CD4-positive, alpha-beta memory T cell (primary cell): ENCODE results near the gene KRTAP12-1. TPM values are rescaled to one million over a fixed set of nuclear protein-coding genes. Genes with fewer than 3 reads are reported as not detected.
"Not testable (repeated sequence)": the region's sequence is repeated elsewhere in the genome, so short reads cannot be mapped to it uniquely, and the experiment has no call there.

Source experiments
- CTCF ChIA-PET: fragments of 350-600 bp; sonication (Branson Sonifier 250); formaldehyde crosslinking; loops from one replicate; lab custom pipeline; 2021; ENCODE audit warnings: inconsistent platforms; ENCODE audit not compliant: partially characterized antibody; lab: Charles Lee
- POLR2A ChIA-PET: fragments of 350-600 bp; sonication (Branson Sonifier 250); formaldehyde crosslinking; loops from one replicate; lab custom pipeline; 2021; ENCODE audit not compliant: partially characterized antibody; lab: Charles Lee
- DNase-seq, 5 donors: peaks; one replicate each; pipeline versions ENCODE4 v3.0.0 to v3.0.0-alpha.2; 2020 to 2022; ENCODE audit warnings: mixed read lengths in 1 of 5
- H3K27ac ChIP-seq: one replicate; pipeline ENCODE4 v1.7.0; 2013; ENCODE audit warnings: low read depth, low read length
- H3K27me3 ChIP-seq: 2 replicates; pipeline ENCODE4 v1.7.0; 2013; ENCODE audit warnings: mild to moderate bottlenecking, low read length, moderate library complexity; ENCODE audit not compliant: insufficient read depth
- H3K36me3 ChIP-seq: 2 replicates; pipeline ENCODE4 v1.7.0; 2013; ENCODE audit warnings: mild to moderate bottlenecking, low read length, moderate library complexity; ENCODE audit not compliant: insufficient read depth
- H3K4me1 ChIP-seq: 2 replicates; pipeline ENCODE4 v1.7.0; 2013; ENCODE audit warnings: mild to moderate bottlenecking, low read length, moderate library complexity; ENCODE audit not compliant: insufficient read depth
- H3K4me3 ChIP-seq, 2 donors: one replicate each; pipeline ENCODE4 v1.7.0; 2013; ENCODE audit warnings: low read length in 2 of 2, mild to moderate bottlenecking in 1 of 2
- H3K9me3 ChIP-seq, 2 donors: one replicate each; pipeline ENCODE4 v1.7.0; 2013; ENCODE audit warnings: low read length in 2 of 2, control low read depth in 1 of 2; ENCODE audit not compliant: control insufficient read depth in 1 of 2
- H3K27ac Mint-ChIP-seq, 7 donors: one replicate each; pipeline ENCODE4 v1.8.0; 2020 to 2021; ENCODE audit warnings: mixed read lengths in 7 of 7, mild to moderate bottlenecking in 6 of 7, inconsistent platforms in 3 of 7, moderate library complexity in 3 of 7
- H3K27me3 Mint-ChIP-seq, 2 donors: one replicate each; pipeline ENCODE4 v1.8.0; 2020 to 2021; ENCODE audit warnings: mixed read lengths in 2 of 2
- H3K36me3 Mint-ChIP-seq, 2 donors: one replicate each; pipeline ENCODE4 v1.8.0; 2020 to 2021; ENCODE audit warnings: mixed read lengths in 2 of 2, inconsistent platforms in 1 of 2, mild to moderate bottlenecking in 1 of 2
- H3K4me1 Mint-ChIP-seq, 4 donors: one replicate each; pipeline ENCODE4 v1.8.0; 2020 to 2021; ENCODE audit warnings: mixed read lengths in 4 of 4, mild to moderate bottlenecking in 1 of 4
- H3K4me3 Mint-ChIP-seq, 8 donors: one replicate each; pipeline ENCODE4 v1.8.0; 2020 to 2021; ENCODE audit warnings: mixed read lengths in 8 of 8, mild to moderate bottlenecking in 7 of 8, moderate library complexity in 6 of 8, inconsistent platforms in 3 of 8
- H3K9me3 Mint-ChIP-seq, 8 donors: one replicate each; pipeline ENCODE4 v1.8.0; 2020 to 2021; ENCODE audit warnings: mixed read lengths in 8 of 8, mild to moderate bottlenecking in 5 of 8, inconsistent platforms in 3 of 8, moderate library complexity in 1 of 8
- intact Hi-C: fragments of 100-400 bp; cut with micrococcal nuclease; formaldehyde crosslinking; loops from one replicate; pipeline ENCODE4 v1.15.1; 2023
- polyA plus RNA-seq, 2 donors: library from polyadenylated mRNA; unstranded; fragments of 300-500 nt; fragmentation: Illumina TruSeq; gene quantifications; one replicate each; pipeline ENCODE4 v1.2.3, GENCODE V29; 2021
- total RNA-seq, 2 experiments: library from RNA; stranded (reverse); gene quantifications; one replicate each; pipeline ENCODE4 v1.2.3, GENCODE V29; 2021

The KRTAP12-1 gene
- total and polyA plus RNA-seq, 4 experiments from 2014 or later, result not detected

DNA sequence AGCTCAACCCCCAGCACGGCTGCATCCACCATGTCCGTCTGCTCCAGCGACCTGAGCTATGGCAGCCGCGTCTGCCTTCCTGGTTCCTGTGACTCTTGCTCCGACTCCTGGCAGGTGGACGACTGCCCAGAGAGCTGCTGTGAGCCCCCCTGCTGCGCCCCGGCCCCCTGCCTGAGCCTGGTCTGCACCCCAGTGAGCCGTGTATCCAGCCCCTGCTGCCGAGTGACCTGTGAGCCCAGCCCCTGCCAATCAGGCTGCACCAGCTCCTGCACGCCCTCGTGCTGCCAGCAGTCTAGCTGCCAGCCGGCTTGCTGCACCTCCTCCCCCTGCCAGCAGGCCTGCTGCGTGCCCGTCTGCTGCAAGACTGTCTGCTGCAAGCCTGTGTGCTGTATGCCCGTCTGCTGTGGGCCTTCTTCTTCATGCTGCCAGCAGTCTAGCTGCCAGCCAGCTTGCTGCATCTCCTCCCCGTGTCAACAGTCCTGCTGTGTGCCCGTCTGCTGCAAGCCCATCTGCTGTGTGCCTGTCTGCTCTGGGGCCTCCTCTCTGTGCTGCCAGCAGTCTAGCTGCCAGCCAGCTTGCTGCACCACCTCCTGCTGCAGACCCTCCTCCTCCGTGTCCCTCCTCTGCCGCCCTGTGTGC, 15.3 kb upstream of the KRTAP12-1 start, which contains the start of gene KRTAP10-12:
TSS of gene KRTAP10-12 (plus strand) at position 1 of the 639 bp plus-strand sequence. CDS start at position 31, 30 bp downstream.
- intact Hi-C loops, H3K4me3 ChIP-seq, H3K4me1 ChIP-seq, H3K9me3 ChIP-seq, H3K27ac ChIP-seq, DNase-seq, H3K36me3 ChIP-seq, H3K36me3 Mint-ChIP-seq, H3K4me3 Mint-ChIP-seq: not testable (repeated sequence)
- Mint-ChIP-seq H3K9me3 (peaks cover 2 to 14% (median 8%) of the 10 kb centered on the region in 8 donors), H3K27me3 (peaks cover 36 to 42% of the 10 kb centered on the region in 2 donors), H3K27ac (peak within 1 kb of the TSS in 1 of 7 donors; percentile 15), H3K4me1 (peaks cover 4 to 18% (median 12%) of the 10 kb centered on the region in 4 donors)
- ChIA-PET POLR2A (interaction anchor here (1.6 kb wide), 1 partner anchor 78 kb away, joined by 4 read pairs; no protein-coding TSS in a partner anchor), CTCF (interaction anchor here (1.6 kb wide), 1 partner anchor 187 kb away, joined by 5 read pairs; no protein-coding TSS in a partner anchor)
- H3K27me3 ChIP-seq, result peaks cover 10% of the 10 kb centered on the region

DNA sequence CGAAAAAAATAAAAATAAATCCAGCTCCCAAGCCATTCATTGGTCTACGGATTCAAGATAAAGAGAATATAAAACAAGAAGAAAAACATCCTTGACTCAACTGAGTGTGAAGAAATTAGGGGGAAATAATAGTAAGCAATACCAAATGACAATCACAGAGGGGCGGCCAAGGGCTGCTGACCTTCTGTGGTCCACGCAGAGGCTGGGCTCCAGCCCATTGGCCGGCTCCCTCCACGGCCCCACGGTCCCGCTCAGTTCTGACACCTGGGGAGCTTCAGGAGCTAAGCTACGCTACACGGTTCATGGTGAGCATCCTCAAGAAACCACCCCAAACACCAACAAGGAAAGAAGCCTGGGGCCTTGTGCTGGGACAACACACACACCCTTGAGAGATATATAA, 14.6 kb upstream of the KRTAP12-1 start:
- Mint-ChIP-seq H3K27me3 (peaks cover 30 to 38% of the 10 kb centered on the region in 2 donors), H3K27ac (no peak overlapping the region), H3K4me1 (peaks cover 7 to 23% (median 14%) of the 10 kb centered on the region in 4 donors), H3K36me3 (peaks cover 2 to 7% of the 10 kb centered on the region in 2 donors), H3K4me3 (no peak overlapping the region), H3K9me3 (peaks cover 2 to 19% (median 10%) of the 10 kb centered on the region in 8 donors)
- ChIA-PET POLR2A (interaction anchor here (1.2 kb wide), 1 partner anchor 78 kb away, joined by 3 read pairs; no protein-coding TSS in a partner anchor), CTCF (interaction anchor here (1.6 kb wide), 1 partner anchor 186 kb away, joined by 5 read pairs; no protein-coding TSS in a partner anchor)
- no peak for DNase-seq
- Histone ChIP-seq H3K9me3 (no peaks in the 10 kb centered on the region), H3K36me3 (no peaks in the 10 kb centered on the region), H3K4me1 (no peaks in the 10 kb centered on the region), H3K27me3 (peaks cover 10% of the 10 kb centered on the region), H3K4me3 (no peak overlapping the region), H3K27ac (no peak overlapping the region)
- intact Hi-C loops, result no loop called here

DNA sequence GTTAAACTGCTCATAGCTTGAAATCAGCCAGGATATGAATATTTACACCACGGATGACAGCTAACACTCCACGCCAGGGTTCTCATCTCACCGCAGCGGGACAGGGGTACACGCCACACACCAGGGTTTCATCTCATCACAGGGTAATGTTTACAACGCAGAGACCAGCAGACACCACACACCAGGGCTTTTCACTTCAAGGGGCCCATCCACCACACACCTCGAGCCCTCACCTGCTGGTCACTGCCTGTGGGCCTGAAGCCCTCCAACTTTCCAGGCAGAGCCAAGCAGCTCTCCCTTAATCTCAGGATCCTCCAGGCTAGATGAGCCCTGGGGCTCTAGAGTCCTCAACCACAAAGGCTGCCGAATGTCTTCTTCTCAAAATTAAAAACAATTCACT, 13.7 kb upstream of the KRTAP12-1 start:
- ChIA-PET POLR2A (interaction anchor here (1.2 to 1.4 kb wide), 3 partner anchors 42 to 77 kb away, joined by 3 to 5 read pairs (median 3); partner anchors contain the start of gene KRTAP12-4), CTCF (interaction anchor here (1.3 kb wide), 1 partner anchor 148 kb away, joined by 3 read pairs; no protein-coding TSS in a partner anchor)
- Histone ChIP-seq H3K36me3 (no peaks in the 10 kb centered on the region), H3K9me3 (no peaks in the 10 kb centered on the region), H3K27ac (no peak overlapping the region), H3K4me1 (no peaks in the 10 kb centered on the region), H3K4me3 (no peak overlapping the region), H3K27me3 (peaks cover 10% of the 10 kb centered on the region)
- H3K36me3 Mint-ChIP-seq, result peaks cover 2 to 7% of the 10 kb centered on the region in 2 donors
- intact Hi-C loops, result no loop called here
- H3K4me3 Mint-ChIP-seq, result no peak overlapping the region
- H3K9me3 Mint-ChIP-seq, result peaks cover 2 to 19% (median 10%) of the 10 kb centered on the region in 8 donors
- peak overlapping the region in 1 of 7 donors; percentile 15 for H3K27ac Mint-ChIP-seq
- H3K27me3 Mint-ChIP-seq, result peaks cover 25 to 31% of the 10 kb centered on the region in 2 donors
- DNase-seq, result no peak
- H3K4me1 Mint-ChIP-seq, result peaks cover 7 to 25% (median 15%) of the 10 kb centered on the region in 4 donors

DNA sequence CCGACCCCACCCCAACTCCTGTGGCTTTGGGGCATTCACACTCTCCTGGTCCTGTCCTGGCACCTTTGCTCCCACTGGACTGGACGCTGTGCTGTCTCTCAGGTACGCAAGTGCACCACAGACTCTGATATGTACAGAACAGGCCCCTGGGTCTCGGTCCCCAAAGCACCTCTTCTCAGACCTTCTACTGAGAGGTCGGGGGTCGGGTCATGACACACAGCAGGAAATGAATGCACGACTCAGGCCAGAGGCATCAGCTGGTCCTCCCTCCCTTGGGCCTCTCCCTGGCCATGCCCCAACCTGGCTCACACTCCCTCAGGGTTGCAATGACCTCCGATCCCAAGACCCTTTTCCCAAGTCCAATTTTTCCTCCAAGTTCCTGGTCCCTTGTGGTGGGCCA, 13.2 kb upstream of the KRTAP12-1 start:
- intact Hi-C loops, result no loop called here
- peaks cover 10% of the 10 kb centered on the region for H3K27me3 ChIP-seq
- H3K9me3 Mint-ChIP-seq, result peaks cover 2 to 19% (median 10%) of the 10 kb centered on the region in 8 donors
- CTCF ChIA-PET, result interaction anchor here (1.3 kb wide), 1 partner anchor 148 kb away, joined by 3 read pairs; no protein-coding TSS in a partner anchor
- H3K36me3 ChIP-seq, result no peaks in the 10 kb centered on the region
- H3K27ac Mint-ChIP-seq, result no peak overlapping the region
- H3K4me3 Mint-ChIP-seq, result peak overlapping the region in 1 of 8 donors; percentile 31
- DNase-seq, result no peak
- H3K36me3 Mint-ChIP-seq, result peaks cover 2 to 7% of the 10 kb centered on the region in 2 donors
- POLR2A ChIA-PET, result interaction anchor here (0.9 to 1.4 kb wide), 3 partner anchors 38 to 77 kb away, joined by 3 to 5 read pairs (median 3); partner anchors contain the start of genes KRTAP12-3 and KRTAP12-4
- peaks cover 25 to 30% of the 10 kb centered on the region in 2 donors for H3K27me3 Mint-ChIP-seq
- H3K4me1 ChIP-seq, result no peaks in the 10 kb centered on the region
- peaks cover 7 to 25% (median 15%) of the 10 kb centered on the region in 4 donors for H3K4me1 Mint-ChIP-seq
- H3K27ac ChIP-seq, result no peak overlapping the region
- no peak overlapping the region for H3K4me3 ChIP-seq
- no peaks in the 10 kb centered on the region for H3K9me3 ChIP-seq

DNA sequence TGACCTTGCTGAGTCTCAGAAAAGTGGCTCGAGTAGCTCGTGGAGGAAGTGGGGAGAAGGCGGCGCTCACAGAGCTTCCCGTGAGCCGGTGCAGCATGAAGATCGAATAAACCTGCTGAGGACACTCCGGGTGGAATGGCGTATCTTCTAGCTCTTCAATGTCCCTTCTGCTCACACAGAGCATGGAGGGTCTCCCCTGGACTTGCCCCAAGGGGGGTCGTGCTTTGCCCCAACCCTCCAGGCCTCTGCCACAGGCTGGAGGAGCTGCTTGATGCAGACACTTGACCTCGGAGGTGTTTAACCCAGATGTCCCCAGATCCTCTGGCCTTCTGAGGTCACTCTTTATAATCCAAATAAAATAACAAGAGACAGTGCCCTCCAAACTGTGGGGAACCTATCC, 12.8 kb upstream of the KRTAP12-1 start:
- Histone ChIP-seq H3K4me1 (no peaks in the 10 kb centered on the region), H3K27me3 (peaks cover 10% of the 10 kb centered on the region), H3K36me3 (no peaks in the 10 kb centered on the region), H3K4me3 (no peak overlapping the region), H3K27ac (no peak overlapping the region), H3K9me3 (no peaks in the 10 kb centered on the region)
- Mint-ChIP-seq H3K4me3 (peak overlapping the region in 1 of 8 donors; percentile 26), H3K27ac (peak overlapping the region in 1 of 7 donors; percentile 70), H3K9me3 (peaks cover 2 to 19% (median 10%) of the 10 kb centered on the region in 8 donors), H3K36me3 (peaks cover 2 to 7% of the 10 kb centered on the region in 2 donors), H3K27me3 (peaks cover 25 to 28% of the 10 kb centered on the region in 2 donors), H3K4me1 (peaks cover 7 to 25% (median 14%) of the 10 kb centered on the region in 4 donors)
- ChIA-PET POLR2A (interaction anchor here (0.9 to 1.4 kb wide), 3 partner anchors 37 to 76 kb away, joined by 3 to 5 read pairs (median 3); partner anchors contain the start of genes KRTAP12-3 and KRTAP12-4), CTCF (interaction anchor here (0.7 to 1.3 kb wide), 2 partner anchors 99 to 147 kb away, joined by 3 read pairs; no protein-coding TSS in a partner anchor)
- intact Hi-C loops, result no loop called here
- no peak for DNase-seq

DNA sequence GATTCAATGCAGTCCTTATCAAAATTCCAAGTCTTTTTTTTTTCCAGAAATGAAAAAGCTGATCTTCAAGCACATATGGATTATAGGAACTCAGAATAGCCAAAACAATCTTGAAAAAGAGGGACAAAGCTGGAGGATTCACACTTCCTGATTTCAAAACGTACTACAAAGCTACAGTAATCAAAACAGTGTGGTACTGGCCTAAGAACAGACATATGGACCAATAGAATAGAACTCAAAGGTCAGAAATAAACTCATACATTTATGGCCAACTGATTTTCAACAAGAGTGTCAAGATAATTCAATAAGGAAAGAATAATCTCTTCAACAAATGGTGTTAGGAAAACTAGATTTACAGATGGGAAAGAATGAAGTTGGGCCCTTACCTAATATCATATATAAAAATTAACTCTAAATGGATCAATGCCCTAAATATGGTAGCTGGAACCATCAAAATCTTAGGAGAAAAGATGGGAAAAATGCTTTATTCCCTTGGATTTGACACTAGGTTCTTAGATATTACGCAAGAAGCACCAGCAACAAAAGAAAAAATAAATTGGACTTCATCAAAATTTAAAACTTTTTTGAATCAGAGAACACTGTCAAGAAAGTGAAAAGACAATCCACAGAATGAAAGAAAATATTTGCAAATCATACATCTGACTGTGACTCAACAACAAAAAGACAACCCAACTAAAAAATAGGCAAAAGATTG, 11.0 kb upstream of the KRTAP12-1 start:
- H3K9me3 Mint-ChIP-seq, result peaks cover 2 to 19% (median 10%) of the 10 kb centered on the region in 8 donors
- no peak overlapping the region for H3K4me3 Mint-ChIP-seq
- peaks cover 3 to 25% (median 9%) of the 10 kb centered on the region in 4 donors for H3K4me1 Mint-ChIP-seq
- H3K27me3 Mint-ChIP-seq, result peaks cover 13 to 19% of the 10 kb centered on the region in 2 donors
- CTCF ChIA-PET, result interaction anchor here (2.0 kb wide), 1 partner anchor 183 kb away, joined by 7 read pairs; no protein-coding TSS in a partner anchor
- no peaks in the 10 kb centered on the region for H3K4me1 ChIP-seq
- POLR2A ChIA-PET, result interaction anchor here (2.2 kb wide), 1 partner anchor 35 kb away, joined by 7 read pairs; the partner anchor contains the start of gene KRTAP12-3
- H3K27ac ChIP-seq, result no peak overlapping the region
- H3K9me3 ChIP-seq, result no peaks in the 10 kb centered on the region
- peaks cover 2% of the 10 kb centered on the region for H3K27me3 ChIP-seq
- H3K4me3 ChIP-seq, result no peak overlapping the region
- no peak for DNase-seq
- H3K36me3 ChIP-seq, result no peaks in the 10 kb centered on the region
- peak overlapping the region in 1 of 7 donors; percentile 16 for H3K27ac Mint-ChIP-seq
- intact Hi-C loops, result no loop called here
- peaks cover 2 to 7% of the 10 kb centered on the region in 2 donors for H3K36me3 Mint-ChIP-seq
